GM12878 (cell line): ENCODE results near the gene TOP2A.

Source experiments
- CTCF ChIP-seq, 3 experiments: IDR thresholded peaks in 2 of 3; conservative IDR thresholded peaks in 1 of 3; 2 replicates each; pipeline ENCODE4 v1.5.1; 2011; ENCODE audit warnings: low read depth in 3 of 3, low read length in 3 of 3, mild to moderate bottlenecking in 3 of 3, control low read depth in 2 of 3, moderate library complexity in 2 of 3, inconsistent platforms in 1 of 3, mixed read lengths in 1 of 3; ENCODE audit not compliant: control insufficient read depth in 2 of 3, insufficient read depth in 1 of 3; ENCODE audit errors: extremely low read depth in 1 of 3
- RAD21 ChIP-seq: IDR thresholded peaks from 2 replicates; pipeline ENCODE4 v1.6.1; 2011; ENCODE audit warnings: mild to moderate bottlenecking, low read depth, low read length, moderate library complexity; ENCODE audit not compliant: insufficient read depth
- ZNF622 ChIP-seq: fragments of 450-650 bp; IDR thresholded peaks from 2 replicates; pipeline ENCODE4 v1.6.1; 2017; ENCODE audit warnings: mild to moderate bottlenecking, inconsistent platforms

- TF ChIP-seq CTCF (IDR thresholded peaks at IDR 0.05 in 2 of 3, conservative IDR thresholded peaks at IDR 0.05 in 1 of 3; ENCODE audit: control insufficient read depth in 2 of 3, extremely low read depth in 1 of 3, insufficient read depth in 1 of 3, low read depth in 3 of 3, low read length in 3 of 3) (no peak), ZNF622 (no peak), RAD21 (no peak)
Observed at GRCh38 chr17:40410082-40410481, 7.6 kb downstream of the TOP2A start.
